GM23338 (cell line): ENCODE results near the gene SGSM1. TPM values are rescaled to one million over a fixed set of nuclear protein-coding genes. Genes with fewer than 3 reads are reported as not detected.

Experiments
- ATAC-seq: fragments of 200-7000 bp; cut with Tn5 transposase; 3 replicates; pipeline ENCODE4 v1.9.1; 2020
- DNase-seq: peaks from one replicate; pipeline ENCODE4 v3.0.0-alpha.2; 2015; ENCODE audit warnings: low spot score
- H2AFZ ChIP-seq: fragments of 200-600 bp; sonication (generic); 2 replicates; pipeline ENCODE4 v1.8.0; 2016; ENCODE audit warnings: antibody characterized with exemption, mild to moderate bottlenecking, moderate library complexity
- H3F3A ChIP-seq: fragments of 200-600 bp; sonication (generic); replicated peaks from 2 replicates; pipeline ENCODE4 v1.8.0; 2017; ENCODE audit warnings: antibody characterized with exemption, mixed run types, low read depth
- H3K27ac ChIP-seq: fragments of 200-600 bp; sonication (generic); 2 replicates; pipeline ENCODE4 v1.6.1; 2016; ENCODE audit warnings: low read depth
- H3K27me3 ChIP-seq: fragments of 200-600 bp; sonication (generic); 2 replicates; pipeline ENCODE4 v1.8.0; 2016; ENCODE audit warnings: mild to moderate bottlenecking, mixed run types, moderate library complexity; ENCODE audit not compliant: insufficient read depth
- H3K36me3 ChIP-seq: fragments of 200-600 bp; sonication (generic); 2 replicates; pipeline ENCODE4 v1.8.0; 2016; ENCODE audit warnings: mild to moderate bottlenecking; ENCODE audit not compliant: insufficient read depth
- H3K4me1 ChIP-seq: fragments of 200-600 bp; sonication (generic); 2 replicates; pipeline ENCODE4 v1.8.0; 2016; ENCODE audit warnings: mild to moderate bottlenecking, moderate library complexity; ENCODE audit not compliant: insufficient read depth
- H3K4me2 ChIP-seq: fragments of 200-600 bp; sonication (generic); 2 replicates; pipeline ENCODE4 v1.7.1; 2017; ENCODE audit warnings: mixed run types
- H3K4me3 ChIP-seq: fragments of 200-600 bp; sonication (generic); 2 replicates; pipeline ENCODE4 v1.6.1; 2016; ENCODE audit warnings: mixed run types
- H3K79me2 ChIP-seq: fragments of 200-600 bp; sonication (generic); replicated peaks from 2 replicates; pipeline ENCODE4 v1.8.0; 2017; ENCODE audit warnings: mild to moderate bottlenecking; ENCODE audit not compliant: insufficient read depth
- H3K9me2 ChIP-seq: fragments of 200-600 bp; sonication (generic); 2 replicates; pipeline ENCODE4 v1.8.0; 2017; ENCODE audit not compliant: insufficient read depth
- H4K20me1 ChIP-seq: fragments of 200-600 bp; sonication (generic); replicated peaks from 2 replicates; pipeline ENCODE4 v1.8.0; 2017; ENCODE audit warnings: mild to moderate bottlenecking; ENCODE audit not compliant: insufficient read depth
- H3K27ac Mint-ChIP-seq: 2 replicates; pipeline ENCODE4 v1.8.0; 2020; ENCODE audit warnings: inconsistent platforms, mild to moderate bottlenecking, moderate library complexity, mixed read lengths
- H3K27me3 Mint-ChIP-seq: 3 replicates; pipeline ENCODE4 v1.8.0; 2022; ENCODE audit warnings: low read depth, mild to moderate bottlenecking, moderate library complexity, mixed read lengths, inconsistent platforms; ENCODE audit not compliant: insufficient read depth, poor library complexity
- H3K36me3 Mint-ChIP-seq: 3 replicates; pipeline ENCODE4 v1.8.0; 2021; ENCODE audit warnings: low read depth, mild to moderate bottlenecking, inconsistent platforms, moderate library complexity, mixed read lengths
- H3K4me1 Mint-ChIP-seq: 3 replicates; pipeline ENCODE4 v1.8.0; 2020; ENCODE audit warnings: mild to moderate bottlenecking, inconsistent platforms, mixed read lengths
- H3K4me3 Mint-ChIP-seq: 3 replicates; pipeline ENCODE4 v1.8.0; 2021; ENCODE audit warnings: moderate library complexity, mild to moderate bottlenecking, inconsistent platforms, mixed read lengths
- H3K9me3 Mint-ChIP-seq: 3 replicates; pipeline ENCODE4 v1.8.0; 2020; ENCODE audit warnings: moderate library complexity, mild to moderate bottlenecking, inconsistent platforms, mixed read lengths
- EZH2 ChIP-seq: fragments of 200-600 bp; sonication (generic); IDR thresholded peaks from one replicate; pipeline ENCODE4 v1.8.0; 2017; ENCODE audit warnings: antibody characterized with exemption, mild to moderate bottlenecking, low read depth; ENCODE audit not compliant: unreplicated experiment
- NANOG ChIP-seq: IDR thresholded peaks from 2 replicates; pipeline ENCODE4 v1.6.1; 2016; ENCODE audit warnings: antibody characterized with exemption, borderline replicate concordance
- POLR2AphosphoS5 ChIP-seq: IDR thresholded peaks from 2 replicates; pipeline ENCODE4 v1.6.1; 2016; ENCODE audit warnings: antibody characterized with exemption, low read depth
- ZNF114 ChIP-seq: fragments of 250-450 bp; sonication (Bioruptor Pico); IDR thresholded peaks from 2 replicates; pipeline ENCODE4 v1.5.0; 2020; ENCODE audit warnings: mild to moderate bottlenecking, moderate library complexity
- polyA plus RNA-seq: library from polyadenylated mRNA; unstranded; fragments of >200 nt; fragmentation: Nextera tagmentation; extraction: Ambion mirVana; gene quantifications from 2 replicates; pipeline ENCODE4 v1.2.1, GENCODE V29; 2016
- total RNA-seq: library from RNA; depleted of rRNA; stranded (reverse); fragments of >200 nt; shearing (Covaris generic); gene quantifications from 2 replicates; pipeline ENCODE4 v1.2.3, GENCODE V29; 2014
- TF ChIP-seq, protein P1 (sequence below): fragments of 250-450 bp; sonication (Bioruptor Pico); IDR thresholded peaks from 2 replicates; pipeline ENCODE4 v1.5.0; 2020; ENCODE audit warnings: mild to moderate bottlenecking, moderate library complexity
- TF ChIP-seq, protein P2 (sequence below): IDR thresholded peaks from 2 replicates; pipeline ENCODE4 v1.6.1; 2016; ENCODE audit warnings: antibody characterized with exemption
- TF ChIP-seq, protein P3 (sequence below), 2 experiments: fragments of 200-600 bp in 1 of 2; sonication (generic) in 1 of 2; conservative IDR thresholded peaks; 2 replicates each; pipeline versions ENCODE4 v1.5.1 to v1.6.1; 2016 to 2017; ENCODE audit warnings: antibody characterized with exemption in 2 of 2, low read depth in 2 of 2, mild to moderate bottlenecking in 2 of 2, moderate library complexity in 1 of 2

Gene SGSM1
- total and polyA plus RNA-seq, 2 experiments from 2014 or later: 4.7 to 5.4 TPM

DNA sequence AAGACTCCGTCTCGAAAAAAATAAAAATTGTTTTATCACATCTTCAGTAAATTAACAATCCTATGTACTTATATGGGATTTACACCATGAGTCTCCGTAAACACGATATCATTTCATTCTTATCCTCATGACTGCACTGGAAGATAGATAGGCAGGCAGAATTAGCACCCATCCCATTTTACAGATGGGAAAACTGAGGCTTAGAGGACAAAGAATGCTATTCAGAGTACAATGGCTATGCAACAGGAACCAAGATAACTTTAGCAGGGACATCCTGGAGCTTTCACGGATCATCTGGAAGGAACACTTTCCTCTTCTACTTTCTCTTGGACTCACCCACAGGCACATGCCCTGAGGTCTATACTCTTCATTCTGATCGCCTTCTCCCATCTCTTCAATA lies 14.6 kb upstream of the SGSM1 start:
- no peak for ATAC-seq
- Mint-ChIP-seq H3K36me3 (no peaks in the 10 kb centered on the region), H3K27ac (no peak overlapping the region), H3K27me3 (peaks cover 2% of the 10 kb centered on the region), H3K4me3 (no peak overlapping the region), H3K9me3 (no peaks in the 10 kb centered on the region), H3K4me1 (no peaks in the 10 kb centered on the region)
- Histone ChIP-seq H3K79me2 (no peaks in the 10 kb centered on the region), H2AFZ (no peak overlapping the region), H3K27me3 (no peaks in the 10 kb centered on the region), H3F3A (no peaks in the 10 kb centered on the region), H4K20me1 (no peaks in the 10 kb centered on the region), H3K36me3 (no peaks in the 10 kb centered on the region), H3K4me1 (no peaks in the 10 kb centered on the region), H3K27ac (no peak overlapping the region), H3K9me2 (no peaks in the 10 kb centered on the region), H3K4me2 (no peak overlapping the region), H3K4me3 (no peak overlapping the region)
- TF ChIP-seq ZNF114 (CRISPR knock-in tag): no peak
- TF ChIP-seq, protein P1, sequence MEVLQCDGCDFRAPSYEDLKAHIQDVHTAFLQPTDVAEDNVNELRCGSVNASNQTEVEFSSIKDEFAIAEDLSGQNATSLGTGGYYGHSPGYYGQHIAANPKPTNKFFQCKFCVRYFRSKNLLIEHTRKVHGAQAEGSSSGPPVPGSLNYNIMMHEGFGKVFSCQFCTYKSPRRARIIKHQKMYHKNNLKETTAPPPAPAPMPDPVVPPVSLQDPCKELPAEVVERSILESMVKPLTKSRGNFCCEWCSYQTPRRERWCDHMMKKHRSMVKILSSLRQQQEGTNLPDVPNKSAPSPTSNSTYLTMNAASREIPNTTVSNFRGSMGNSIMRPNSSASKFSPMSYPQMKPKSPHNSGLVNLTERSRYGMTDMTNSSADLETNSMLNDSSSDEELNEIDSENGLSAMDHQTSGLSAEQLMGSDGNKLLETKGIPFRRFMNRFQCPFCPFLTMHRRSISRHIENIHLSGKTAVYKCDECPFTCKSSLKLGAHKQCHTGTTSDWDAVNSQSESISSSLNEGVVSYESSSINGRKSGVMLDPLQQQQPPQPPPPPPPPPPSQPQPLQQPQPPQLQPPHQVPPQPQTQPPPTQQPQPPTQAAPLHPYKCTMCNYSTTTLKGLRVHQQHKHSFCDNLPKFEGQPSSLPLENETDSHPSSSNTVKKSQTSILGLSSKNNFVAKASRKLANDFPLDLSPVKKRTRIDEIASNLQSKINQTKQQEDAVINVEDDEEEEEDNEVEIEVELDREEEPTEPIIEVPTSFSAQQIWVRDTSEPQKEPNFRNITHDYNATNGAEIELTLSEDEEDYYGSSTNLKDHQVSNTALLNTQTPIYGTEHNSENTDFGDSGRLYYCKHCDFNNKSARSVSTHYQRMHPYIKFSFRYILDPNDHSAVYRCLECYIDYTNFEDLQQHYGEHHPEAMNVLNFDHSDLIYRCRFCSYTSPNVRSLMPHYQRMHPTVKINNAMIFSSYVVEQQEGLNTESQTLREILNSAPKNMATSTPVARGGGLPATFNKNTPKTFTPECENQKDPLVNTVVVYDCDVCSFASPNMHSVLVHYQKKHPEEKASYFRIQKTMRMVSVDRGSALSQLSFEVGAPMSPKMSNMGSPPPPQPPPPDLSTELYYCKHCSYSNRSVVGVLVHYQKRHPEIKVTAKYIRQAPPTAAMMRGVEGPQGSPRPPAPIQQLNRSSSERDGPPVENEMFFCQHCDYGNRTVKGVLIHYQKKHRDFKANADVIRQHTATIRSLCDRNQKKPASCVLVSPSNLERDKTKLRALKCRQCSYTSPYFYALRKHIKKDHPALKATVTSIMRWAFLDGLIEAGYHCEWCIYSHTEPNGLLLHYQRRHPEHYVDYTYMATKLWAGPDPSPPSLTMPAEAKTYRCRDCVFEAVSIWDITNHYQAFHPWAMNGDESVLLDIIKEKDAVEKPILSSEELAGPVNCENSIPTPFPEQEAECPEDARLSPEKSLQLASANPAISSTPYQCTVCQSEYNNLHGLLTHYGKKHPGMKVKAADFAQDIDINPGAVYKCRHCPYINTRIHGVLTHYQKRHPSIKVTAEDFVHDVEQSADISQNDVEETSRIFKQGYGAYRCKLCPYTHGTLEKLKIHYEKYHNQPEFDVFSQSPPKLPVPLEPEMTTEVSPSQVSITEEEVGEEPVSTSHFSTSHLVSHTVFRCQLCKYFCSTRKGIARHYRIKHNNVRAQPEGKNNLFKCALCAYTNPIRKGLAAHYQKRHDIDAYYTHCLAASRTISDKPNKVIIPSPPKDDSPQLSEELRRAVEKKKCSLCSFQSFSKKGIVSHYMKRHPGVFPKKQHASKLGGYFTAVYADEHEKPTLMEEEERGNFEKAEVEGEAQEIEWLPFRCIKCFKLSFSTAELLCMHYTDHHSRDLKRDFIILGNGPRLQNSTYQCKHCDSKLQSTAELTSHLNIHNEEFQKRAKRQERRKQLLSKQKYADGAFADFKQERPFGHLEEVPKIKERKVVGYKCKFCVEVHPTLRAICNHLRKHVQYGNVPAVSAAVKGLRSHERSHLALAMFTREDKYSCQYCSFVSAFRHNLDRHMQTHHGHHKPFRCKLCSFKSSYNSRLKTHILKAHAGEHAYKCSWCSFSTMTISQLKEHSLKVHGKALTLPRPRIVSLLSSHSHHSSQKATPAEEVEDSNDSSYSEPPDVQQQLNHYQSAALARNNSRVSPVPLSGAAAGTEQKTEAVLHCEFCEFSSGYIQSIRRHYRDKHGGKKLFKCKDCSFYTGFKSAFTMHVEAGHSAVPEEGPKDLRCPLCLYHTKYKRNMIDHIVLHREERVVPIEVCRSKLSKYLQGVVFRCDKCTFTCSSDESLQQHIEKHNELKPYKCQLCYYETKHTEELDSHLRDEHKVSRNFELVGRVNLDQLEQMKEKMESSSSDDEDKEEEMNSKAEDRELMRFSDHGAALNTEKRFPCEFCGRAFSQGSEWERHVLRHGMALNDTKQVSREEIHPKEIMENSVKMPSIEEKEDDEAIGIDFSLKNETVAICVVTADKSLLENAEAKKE (CRISPR knock-in tag): no peak
- TF ChIP-seq, protein P2, sequence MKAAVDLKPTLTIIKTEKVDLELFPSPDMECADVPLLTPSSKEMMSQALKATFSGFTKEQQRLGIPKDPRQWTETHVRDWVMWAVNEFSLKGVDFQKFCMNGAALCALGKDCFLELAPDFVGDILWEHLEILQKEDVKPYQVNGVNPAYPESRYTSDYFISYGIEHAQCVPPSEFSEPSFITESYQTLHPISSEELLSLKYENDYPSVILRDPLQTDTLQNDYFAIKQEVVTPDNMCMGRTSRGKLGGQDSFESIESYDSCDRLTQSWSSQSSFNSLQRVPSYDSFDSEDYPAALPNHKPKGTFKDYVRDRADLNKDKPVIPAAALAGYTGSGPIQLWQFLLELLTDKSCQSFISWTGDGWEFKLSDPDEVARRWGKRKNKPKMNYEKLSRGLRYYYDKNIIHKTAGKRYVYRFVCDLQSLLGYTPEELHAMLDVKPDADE: no peak
- TF ChIP-seq, protein P3, sequence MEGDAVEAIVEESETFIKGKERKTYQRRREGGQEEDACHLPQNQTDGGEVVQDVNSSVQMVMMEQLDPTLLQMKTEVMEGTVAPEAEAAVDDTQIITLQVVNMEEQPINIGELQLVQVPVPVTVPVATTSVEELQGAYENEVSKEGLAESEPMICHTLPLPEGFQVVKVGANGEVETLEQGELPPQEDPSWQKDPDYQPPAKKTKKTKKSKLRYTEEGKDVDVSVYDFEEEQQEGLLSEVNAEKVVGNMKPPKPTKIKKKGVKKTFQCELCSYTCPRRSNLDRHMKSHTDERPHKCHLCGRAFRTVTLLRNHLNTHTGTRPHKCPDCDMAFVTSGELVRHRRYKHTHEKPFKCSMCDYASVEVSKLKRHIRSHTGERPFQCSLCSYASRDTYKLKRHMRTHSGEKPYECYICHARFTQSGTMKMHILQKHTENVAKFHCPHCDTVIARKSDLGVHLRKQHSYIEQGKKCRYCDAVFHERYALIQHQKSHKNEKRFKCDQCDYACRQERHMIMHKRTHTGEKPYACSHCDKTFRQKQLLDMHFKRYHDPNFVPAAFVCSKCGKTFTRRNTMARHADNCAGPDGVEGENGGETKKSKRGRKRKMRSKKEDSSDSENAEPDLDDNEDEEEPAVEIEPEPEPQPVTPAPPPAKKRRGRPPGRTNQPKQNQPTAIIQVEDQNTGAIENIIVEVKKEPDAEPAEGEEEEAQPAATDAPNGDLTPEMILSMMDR (conservative IDR thresholded peaks at IDR 0.05; ENCODE audit: low read depth in 2 of 2): no peak
- no peak for TF ChIP-seq EZH2
- TF ChIP-seq POLR2AphosphoS5: no peak
- no peak for TF ChIP-seq NANOG
- no peak for DNase-seq
